ENCODE data around the gene FADD. TPM values are rescaled to one million over a fixed set of nuclear protein-coding genes. Genes with fewer than 3 reads are reported as not detected.

The FADD gene
- polyA plus RNA-seq, 1 donor (not counting 4 experiments of a cell fraction or from before 2014, with no cell fraction given) = 33.7 TPM

- Histone ChIP-seq H3K79me2 (ENCODE audit: control insufficient read depth, insufficient read depth, low read length) (no peaks in the 10 kb centered on the region), H3K4me2 (ENCODE audit: control insufficient read depth, extremely low read depth, insufficient read depth, low read depth, low read length) (no peak overlapping the region), H4K20me1 (ENCODE audit: control insufficient read depth, extremely low read depth, insufficient read depth, low read length) (no peaks in the 10 kb centered on the region), H3K9me1 (ENCODE audit: control insufficient read depth, extremely low read depth, insufficient read depth, low read length) (no peaks in the 10 kb centered on the region), H3K9me3 (ENCODE audit: control insufficient read depth, low read depth, low read length) (no peaks in the 10 kb centered on the region), H3K36me3 (ENCODE audit: control insufficient read depth in 2 of 2, extremely low read depth in 1 of 2, insufficient read depth in 2 of 2, low read length in 2 of 2) (peaks cover 0 to 8% of the 10 kb centered on the region in 2 experiments), H3K4me3 (ENCODE audit: control insufficient read depth in 2 of 3, extremely low read depth in 1 of 3, insufficient read depth in 2 of 3, low read depth in 1 of 3, low read length in 3 of 3) (no peak overlapping the region), H3K9ac (ENCODE audit: control insufficient read depth, extremely low read depth, insufficient read depth, low read length) (peak overlapping the region; percentile 78), H3K27ac (ENCODE audit: control insufficient read depth, insufficient read depth, low read length) (peak overlapping the region; percentile 81), H3K4me1 (ENCODE audit: control insufficient read depth, extremely low read depth, insufficient read depth, low read length) (peaks cover 33% of the 10 kb centered on the region), H3K27me3 (ENCODE audit: control insufficient read depth, extremely low read depth, insufficient read depth, low read length) (no peaks in the 10 kb centered on the region), H2AFZ (ENCODE audit: control insufficient read depth, low read length) (no peak overlapping the region)
- FAIRE-seq (no peak), DNase-seq (ENCODE audit: low read depth, low spot score) (no peak)
- TF ChIP-seq, protein P1, sequence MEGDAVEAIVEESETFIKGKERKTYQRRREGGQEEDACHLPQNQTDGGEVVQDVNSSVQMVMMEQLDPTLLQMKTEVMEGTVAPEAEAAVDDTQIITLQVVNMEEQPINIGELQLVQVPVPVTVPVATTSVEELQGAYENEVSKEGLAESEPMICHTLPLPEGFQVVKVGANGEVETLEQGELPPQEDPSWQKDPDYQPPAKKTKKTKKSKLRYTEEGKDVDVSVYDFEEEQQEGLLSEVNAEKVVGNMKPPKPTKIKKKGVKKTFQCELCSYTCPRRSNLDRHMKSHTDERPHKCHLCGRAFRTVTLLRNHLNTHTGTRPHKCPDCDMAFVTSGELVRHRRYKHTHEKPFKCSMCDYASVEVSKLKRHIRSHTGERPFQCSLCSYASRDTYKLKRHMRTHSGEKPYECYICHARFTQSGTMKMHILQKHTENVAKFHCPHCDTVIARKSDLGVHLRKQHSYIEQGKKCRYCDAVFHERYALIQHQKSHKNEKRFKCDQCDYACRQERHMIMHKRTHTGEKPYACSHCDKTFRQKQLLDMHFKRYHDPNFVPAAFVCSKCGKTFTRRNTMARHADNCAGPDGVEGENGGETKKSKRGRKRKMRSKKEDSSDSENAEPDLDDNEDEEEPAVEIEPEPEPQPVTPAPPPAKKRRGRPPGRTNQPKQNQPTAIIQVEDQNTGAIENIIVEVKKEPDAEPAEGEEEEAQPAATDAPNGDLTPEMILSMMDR (optimal IDR thresholded peaks at IDR 0.05 in 1 of 3, IDR thresholded peaks at IDR 0.05 in 1 of 3, conservative IDR thresholded peaks at IDR 0.05 in 1 of 3; ENCODE audit: extremely low read depth in 1 of 3, insufficient read depth in 2 of 3, low read length in 3 of 3) = no peak
- no peak for TF ChIP-seq EZH2 (IDR thresholded peaks at IDR 0.05; ENCODE audit: low read length)
- dilution Hi-C loops (cut with MboI; ENCODE audit: extremely low pct_ligation_motif_present, low sequenced_read_pairs) = no loop called here
These were observed 42.0 kb upstream of the FADD start for GRCh38 chr11:70161043-70161625.

GRCh38 chr11:70164705-70165104 is 38.4 kb upstream of the FADD start:
- no peaks in the 10 kb centered on the region for H3K9me3 ChIP-seq (ENCODE audit: control insufficient read depth, low read depth, low read length)
- dilution Hi-C loops (cut with MboI; ENCODE audit: extremely low pct_ligation_motif_present, low sequenced_read_pairs) = no loop called here
- no peak overlapping the region for H2AFZ ChIP-seq (ENCODE audit: control insufficient read depth, low read length)
- no peaks in the 10 kb centered on the region for H3K9me1 ChIP-seq (ENCODE audit: control insufficient read depth, extremely low read depth, insufficient read depth, low read length)
- H3K4me2 ChIP-seq (ENCODE audit: control insufficient read depth, extremely low read depth, insufficient read depth, low read depth, low read length) = no peak overlapping the region
- no peak overlapping the region for H3K27ac ChIP-seq (ENCODE audit: control insufficient read depth, insufficient read depth, low read length)
- TF ChIP-seq, protein P1 (optimal IDR thresholded peaks at IDR 0.05 in 1 of 3, IDR thresholded peaks at IDR 0.05 in 1 of 3, conservative IDR thresholded peaks at IDR 0.05 in 1 of 3; ENCODE audit: extremely low read depth in 1 of 3, insufficient read depth in 2 of 3, low read length in 3 of 3) = no peak
- no peak for TF ChIP-seq EZH2 (IDR thresholded peaks at IDR 0.05; ENCODE audit: low read length)
- no peak for FAIRE-seq
- H3K9ac ChIP-seq (ENCODE audit: control insufficient read depth, extremely low read depth, insufficient read depth, low read length) = no peak overlapping the region
- H3K27me3 ChIP-seq (ENCODE audit: control insufficient read depth, extremely low read depth, insufficient read depth, low read length) = no peaks in the 10 kb centered on the region
- no peak overlapping the region for H3K4me3 ChIP-seq (ENCODE audit: control insufficient read depth in 2 of 3, extremely low read depth in 1 of 3, insufficient read depth in 2 of 3, low read depth in 1 of 3, low read length in 3 of 3)
- H3K36me3 ChIP-seq (ENCODE audit: control insufficient read depth in 2 of 2, extremely low read depth in 1 of 2, insufficient read depth in 2 of 2, low read length in 2 of 2) = peaks cover 0 to 11% of the 10 kb centered on the region in 2 experiments
- H3K4me1 ChIP-seq (ENCODE audit: control insufficient read depth, extremely low read depth, insufficient read depth, low read length) = peaks cover 14% of the 10 kb centered on the region
- H3K79me2 ChIP-seq (ENCODE audit: control insufficient read depth, insufficient read depth, low read length) = no peaks in the 10 kb centered on the region
- DNase-seq (ENCODE audit: low read depth, low spot score) = no peak
- no peaks in the 10 kb centered on the region for H4K20me1 ChIP-seq (ENCODE audit: control insufficient read depth, extremely low read depth, insufficient read depth, low read length)

Measured in keratinocyte (primary cell).